ENCODE measurements around the gene SARS1. TPM values are rescaled to one million over a fixed set of nuclear protein-coding genes. Genes with fewer than 3 reads are reported as not detected.

SARS1 gene
- total RNA-seq, 1 experiment from 2014 or later: 158 TPM

Other genes starting within 250 kb of the SARS1 start
- gene WDR47, start 171.8 kb upstream of the SARS1 start, total RNA-seq (2014; rRNA removed): 6.2 and 7.7 TPM in 2 replicates
- gene TAF13, start 137.9 kb upstream of the SARS1 start, total RNA-seq (2014; rRNA removed): 23.5 and 32.0 TPM in 2 replicates
- 21.0 and 27.7 TPM in 2 replicates for gene TMEM167B, start 123.2 kb upstream of the SARS1 start, total RNA-seq (2014; rRNA removed)
- 0.35 and 0.80 TPM in 2 replicates for gene ELAPOR1, start 99.8 kb upstream of the SARS1 start, total RNA-seq (2014; rRNA removed)
- gene CELSR2, start 35.6 kb downstream of the SARS1 start, total RNA-seq (2014; rRNA removed): 3.6 and 6.4 TPM in 2 replicates
- 33.8 and 34.5 TPM in 2 replicates for gene PSRC1, start 69.2 kb downstream of the SARS1 start, total RNA-seq (2014; rRNA removed)
- gene MYBPHL, start 93.1 kb downstream of the SARS1 start, total RNA-seq (2014; rRNA removed): not detected in 2 replicates
- gene SORT1, start 184.0 kb downstream of the SARS1 start, total RNA-seq (2014; rRNA removed): 9.2 and 14.3 TPM in 2 replicates
- 84.1 and 86.9 TPM in 2 replicates for gene PSMA5, start 212.5 kb downstream of the SARS1 start, total RNA-seq (2014; rRNA removed)